Measurements from ENCODE around the gene RSPO1. TPM values are rescaled to one million over a fixed set of nuclear protein-coding genes. Genes with fewer than 3 reads are reported as not detected.

The RSPO1 gene
- total and polyA plus RNA-seq, 8 donors, result 0.09 to 0.46 (median 0.13) TPM; not detected in 3

GRCh38 chr1:37622131-37622530, 12.6 kb downstream of the RSPO1 start:
- Histone ChIP-seq H3K9me3 (no peaks in the 10 kb centered on the region), H3K4me1 (no peaks in the 10 kb centered on the region), H3K36me3 (no peaks in the 10 kb centered on the region), H3K27ac (no peak overlapping the region), H3K4me3 (no peak overlapping the region), H3K27me3 (no peaks in the 10 kb centered on the region)
- no peak for FAIRE-seq
- no peak for ATAC-seq
- intact Hi-C loops (cut with DNase I), result no loop called here
- no peak for DNase-seq
- 36 to 46% methylated on average over 6 of the region's 6 CpGs for WGBS, 2 donors
- TF ChIP-seq, protein P1, sequence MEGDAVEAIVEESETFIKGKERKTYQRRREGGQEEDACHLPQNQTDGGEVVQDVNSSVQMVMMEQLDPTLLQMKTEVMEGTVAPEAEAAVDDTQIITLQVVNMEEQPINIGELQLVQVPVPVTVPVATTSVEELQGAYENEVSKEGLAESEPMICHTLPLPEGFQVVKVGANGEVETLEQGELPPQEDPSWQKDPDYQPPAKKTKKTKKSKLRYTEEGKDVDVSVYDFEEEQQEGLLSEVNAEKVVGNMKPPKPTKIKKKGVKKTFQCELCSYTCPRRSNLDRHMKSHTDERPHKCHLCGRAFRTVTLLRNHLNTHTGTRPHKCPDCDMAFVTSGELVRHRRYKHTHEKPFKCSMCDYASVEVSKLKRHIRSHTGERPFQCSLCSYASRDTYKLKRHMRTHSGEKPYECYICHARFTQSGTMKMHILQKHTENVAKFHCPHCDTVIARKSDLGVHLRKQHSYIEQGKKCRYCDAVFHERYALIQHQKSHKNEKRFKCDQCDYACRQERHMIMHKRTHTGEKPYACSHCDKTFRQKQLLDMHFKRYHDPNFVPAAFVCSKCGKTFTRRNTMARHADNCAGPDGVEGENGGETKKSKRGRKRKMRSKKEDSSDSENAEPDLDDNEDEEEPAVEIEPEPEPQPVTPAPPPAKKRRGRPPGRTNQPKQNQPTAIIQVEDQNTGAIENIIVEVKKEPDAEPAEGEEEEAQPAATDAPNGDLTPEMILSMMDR (IDR thresholded peaks at IDR 0.05), result no peak

DNA sequence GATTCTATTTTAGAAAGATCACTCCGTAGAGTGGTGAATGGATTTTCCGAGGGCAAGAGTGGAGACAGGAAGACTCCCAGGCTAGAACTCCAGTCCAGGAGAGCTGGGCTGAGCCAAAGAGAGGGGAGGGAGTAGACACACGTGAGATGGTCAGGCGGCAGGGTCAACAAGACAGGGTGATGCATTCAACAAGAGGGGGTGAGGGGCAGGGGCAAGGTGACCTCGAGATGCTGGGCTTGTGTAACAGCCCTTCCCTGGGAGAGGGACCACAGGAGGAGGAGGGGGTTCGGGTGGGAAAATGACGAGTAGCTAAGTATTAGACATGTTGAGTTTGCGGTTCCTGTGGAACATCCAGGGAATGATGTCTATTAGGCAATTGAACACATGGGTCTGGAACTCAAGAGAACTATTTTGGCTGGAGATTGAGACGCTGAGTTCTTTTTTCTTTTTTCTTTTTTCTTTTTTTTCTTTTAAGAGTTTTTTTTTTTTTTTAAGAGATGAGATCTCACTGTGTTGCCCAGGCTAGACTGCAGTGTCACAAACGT, 13.3 kb downstream of the RSPO1 start:
- FAIRE-seq, result no peak
- Histone ChIP-seq H3K27me3 (no peaks in the 10 kb centered on the region), H3K36me3 (no peaks in the 10 kb centered on the region), H3K4me3 (no peak overlapping the region), H3K9me3 (no peaks in the 10 kb centered on the region), H3K27ac (no peak overlapping the region), H3K4me1 (no peaks in the 10 kb centered on the region)
- no peak for ATAC-seq
- no peak for DNase-seq
- 36 to 44% methylated on average over 10 of the region's 10 CpGs for WGBS, 2 donors
- intact Hi-C loops (cut with DNase I), result no loop called here
- TF ChIP-seq, protein P1 (IDR thresholded peaks at IDR 0.05), result no peak

DNA sequence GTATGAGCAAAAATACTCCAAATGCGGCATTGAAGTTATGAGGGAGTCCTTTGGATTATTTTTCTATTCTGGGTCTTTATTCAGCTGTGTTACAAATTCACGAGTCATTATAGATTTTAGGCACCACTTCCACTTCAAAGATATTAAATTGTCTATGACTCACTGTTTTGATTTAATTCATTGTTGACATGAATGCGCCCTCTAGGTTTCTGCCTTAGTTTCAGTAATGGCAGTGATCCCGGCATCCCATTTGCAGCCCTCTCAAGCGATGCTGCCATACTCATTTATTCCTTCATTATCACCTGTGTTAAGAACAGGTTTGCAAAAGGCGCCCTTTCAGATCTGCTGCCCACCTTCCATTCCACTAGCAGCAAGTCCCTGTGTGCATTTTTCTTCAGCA, 14.0 kb downstream of the RSPO1 start:
- no peaks in the 10 kb centered on the region for H3K9me3 ChIP-seq
- no peak overlapping the region for H3K27ac ChIP-seq
- no peaks in the 10 kb centered on the region for H3K4me1 ChIP-seq
- no peak for ATAC-seq
- DNase-seq, result no peak
- 60 to 67% methylated on average over 6 of the region's 6 CpGs for WGBS, 2 donors
- no peak for FAIRE-seq
- intact Hi-C loops (cut with DNase I), result no loop called here
- TF ChIP-seq, protein P1 (IDR thresholded peaks at IDR 0.05), result no peak
- H3K4me3 ChIP-seq, result no peak overlapping the region
- no peaks in the 10 kb centered on the region for H3K36me3 ChIP-seq
- H3K27me3 ChIP-seq, result no peaks in the 10 kb centered on the region

DNA sequence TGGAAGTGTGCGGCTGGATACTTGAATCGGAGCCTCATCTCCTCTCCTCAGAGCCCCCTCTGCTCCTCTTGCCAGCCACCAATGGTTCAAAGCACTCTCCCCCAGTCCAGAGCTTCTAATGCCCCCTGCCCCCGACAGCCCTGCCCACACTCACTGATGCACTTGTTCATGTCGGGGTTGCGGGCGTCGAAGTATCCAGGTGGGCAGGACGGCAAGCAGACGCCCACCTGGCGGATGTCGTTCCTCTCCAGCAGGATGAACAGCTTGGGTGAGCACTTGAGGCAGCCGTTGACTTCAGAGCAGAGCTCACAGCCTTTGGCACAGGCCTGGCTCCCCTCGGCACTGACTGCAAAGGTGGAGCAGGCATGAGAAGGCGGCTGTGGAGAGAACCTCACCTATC, 18.4 kb downstream of the RSPO1 start:
- TF ChIP-seq, protein P1 (IDR thresholded peaks at IDR 0.05), result no peak
- FAIRE-seq, result no peak
- intact Hi-C loops (cut with DNase I), result no loop called here
- Histone ChIP-seq H3K4me1 (no peaks in the 10 kb centered on the region), H3K36me3 (no peaks in the 10 kb centered on the region), H3K4me3 (no peak overlapping the region), H3K9me3 (no peaks in the 10 kb centered on the region), H3K27me3 (no peaks in the 10 kb centered on the region), H3K27ac (no peak overlapping the region)
- ATAC-seq, result no peak
- WGBS, 2 donors, result 45 to 59% methylated on average over 14 of the region's 14 CpGs
- no peak for DNase-seq

- no peak for FAIRE-seq
- WGBS, 2 donors, result 59 to 66% methylated on average over 5 of the region's 5 CpGs
- Histone ChIP-seq H3K27ac (no peak overlapping the region), H3K4me3 (no peak overlapping the region), H3K4me1 (no peaks in the 10 kb centered on the region), H3K9me3 (no peaks in the 10 kb centered on the region), H3K27me3 (no peaks in the 10 kb centered on the region), H3K36me3 (no peaks in the 10 kb centered on the region)
- intact Hi-C loops (cut with DNase I), result no loop called here
- DNase-seq, result no peak
- ATAC-seq, result no peak
- TF ChIP-seq, protein P1 (IDR thresholded peaks at IDR 0.05), result no peak
Observed at GRCh38 chr1:37614105-37614504, 20.6 kb downstream of the RSPO1 start.

Measured in pancreas (tissue), 10 donors.